ENCODE data around the gene PGA5. TPM values are rescaled to one million over a fixed set of nuclear protein-coding genes. Genes with fewer than 3 reads are reported as not detected.

The PGA5 gene
- total and polyA plus RNA-seq, 9 donors: 0.27 to 1.7 (median 0.94) TPM; not detected in 4

- H3K27me3 ChIP-seq: no peaks in the 10 kb centered on the region
- DNase-seq: peak; percentile 48 to 71 (median 65)
- intact Hi-C loops (cut with DNase I): loop anchor here in 2 of 4 donors (10.0 kb wide), 2 partner anchors 130 to 140 kb away; partner anchors contain the start of gene TMEM216 (in 1 of the 2)
- no peak for TF ChIP-seq EP300 (IDR thresholded peaks at IDR 0.05)
- peak; percentile 58 to 67 (median 59) for TF ChIP-seq CTCF (IDR thresholded peaks at IDR 0.05)
- TF ChIP-seq POLR2A (IDR thresholded peaks at IDR 0.05): no peak
- WGBS, 3 donors: 59 to 65% (median 61%) methylated on average over 12 of the region's 12 CpGs
- no peak overlapping the region for H3K4me3 ChIP-seq
- no peak overlapping the region for H3K27ac ChIP-seq
- no peaks in the 10 kb centered on the region for H3K9me3 ChIP-seq
- H3K4me1 ChIP-seq (ENCODE audit: insufficient read depth): peaks cover 2% of the 10 kb centered on the region
- H3K36me3 ChIP-seq: no peaks in the 10 kb centered on the region
Observed at GRCh38 chr11:61254403-61255025, 13.5 kb downstream of the PGA5 start.

- Histone ChIP-seq H3K4me3 (no peak overlapping the region), H3K27ac (no peak overlapping the region), H3K4me1 (ENCODE audit: insufficient read depth) (no peaks in the 10 kb centered on the region), H3K9me3 (no peaks in the 10 kb centered on the region), H3K36me3 (no peaks in the 10 kb centered on the region), H3K27me3 (no peaks in the 10 kb centered on the region)
- 92 to 96% (median 93%) methylated on average over 18 of the region's 18 CpGs for WGBS, 3 donors
- intact Hi-C loops (cut with DNase I): loop anchor here in 2 of 4 donors (10.0 kb wide), 2 partner anchors 128 to 138 kb away; partner anchors contain the start of gene TMEM216 (in 1 of the 2)
- no peak for TF ChIP-seq CTCF (IDR thresholded peaks at IDR 0.05)
- no peak for TF ChIP-seq EP300 (IDR thresholded peaks at IDR 0.05)
- no peak for TF ChIP-seq POLR2A (IDR thresholded peaks at IDR 0.05)
- DNase-seq: no peak
Observed at GRCh38 chr11:61256710-61257482, 15.9 kb downstream of the PGA5 start.

GRCh38 chr11:61258546-61258945 lies 17.6 kb downstream of the PGA5 start:
- 86 to 91% (median 91%) methylated on average over 9 of the region's 9 CpGs for WGBS, 3 donors
- TF ChIP-seq POLR2A (IDR thresholded peaks at IDR 0.05) (no peak), EP300 (IDR thresholded peaks at IDR 0.05) (no peak), CTCF (IDR thresholded peaks at IDR 0.05) (no peak)
- H3K9me3 ChIP-seq: no peaks in the 10 kb centered on the region
- no peaks in the 10 kb centered on the region for H3K4me1 ChIP-seq (ENCODE audit: insufficient read depth)
- H3K4me3 ChIP-seq: no peak overlapping the region
- no peak for DNase-seq
- no peak overlapping the region for H3K27ac ChIP-seq
- H3K36me3 ChIP-seq: no peaks in the 10 kb centered on the region
- H3K27me3 ChIP-seq: no peaks in the 10 kb centered on the region
- intact Hi-C loops (cut with DNase I): loop anchor here in 2 of 4 donors (10.0 kb wide), 2 partner anchors 126 to 136 kb away; partner anchors contain the start of gene TMEM216 (in 1 of the 2)

- 92 to 97% (median 95%) methylated on average over 6 of the region's 6 CpGs for WGBS, 3 donors
- intact Hi-C loops (cut with DNase I): loop anchor here in 2 of 4 donors (10.0 kb wide), 2 partner anchors 125 to 135 kb away; partner anchors contain the start of gene TMEM216 (in 1 of the 2)
- TF ChIP-seq POLR2A (IDR thresholded peaks at IDR 0.05): no peak
- TF ChIP-seq CTCF (IDR thresholded peaks at IDR 0.05): no peak
- no peak for TF ChIP-seq EP300 (IDR thresholded peaks at IDR 0.05)
Observed at GRCh38 chr11:61259363-61259762, 18.4 kb downstream of the PGA5 start.

More at GRCh38 chr11:61259363-61259762, 18.4 kb downstream of the PGA5 start:
- Histone ChIP-seq H3K27me3 (no peaks in the 10 kb centered on the region), H3K4me1 (ENCODE audit: insufficient read depth) (no peaks in the 10 kb centered on the region), H3K36me3 (no peaks in the 10 kb centered on the region), H3K9me3 (no peaks in the 10 kb centered on the region), H3K4me3 (no peak overlapping the region), H3K27ac (no peak overlapping the region)
- DNase-seq: no peak

All from ovary (tissue), 9 donors.